22Rv1 (cell line): ENCODE data around the gene MATR3.

Experiments
- ZFX ChIP-seq: fragments of 450-650 bp; IDR thresholded peaks from 2 replicates; pipeline ENCODE4 v1.6.1; 2017; ENCODE audit warnings: antibody characterized with exemption, borderline replicate concordance
- TF ChIP-seq, protein P1 (sequence below): fragments of 450-650 bp; IDR thresholded peaks from 2 replicates; pipeline ENCODE4 v1.5.1; 2017; ENCODE audit warnings: mild to moderate bottlenecking

DNA sequence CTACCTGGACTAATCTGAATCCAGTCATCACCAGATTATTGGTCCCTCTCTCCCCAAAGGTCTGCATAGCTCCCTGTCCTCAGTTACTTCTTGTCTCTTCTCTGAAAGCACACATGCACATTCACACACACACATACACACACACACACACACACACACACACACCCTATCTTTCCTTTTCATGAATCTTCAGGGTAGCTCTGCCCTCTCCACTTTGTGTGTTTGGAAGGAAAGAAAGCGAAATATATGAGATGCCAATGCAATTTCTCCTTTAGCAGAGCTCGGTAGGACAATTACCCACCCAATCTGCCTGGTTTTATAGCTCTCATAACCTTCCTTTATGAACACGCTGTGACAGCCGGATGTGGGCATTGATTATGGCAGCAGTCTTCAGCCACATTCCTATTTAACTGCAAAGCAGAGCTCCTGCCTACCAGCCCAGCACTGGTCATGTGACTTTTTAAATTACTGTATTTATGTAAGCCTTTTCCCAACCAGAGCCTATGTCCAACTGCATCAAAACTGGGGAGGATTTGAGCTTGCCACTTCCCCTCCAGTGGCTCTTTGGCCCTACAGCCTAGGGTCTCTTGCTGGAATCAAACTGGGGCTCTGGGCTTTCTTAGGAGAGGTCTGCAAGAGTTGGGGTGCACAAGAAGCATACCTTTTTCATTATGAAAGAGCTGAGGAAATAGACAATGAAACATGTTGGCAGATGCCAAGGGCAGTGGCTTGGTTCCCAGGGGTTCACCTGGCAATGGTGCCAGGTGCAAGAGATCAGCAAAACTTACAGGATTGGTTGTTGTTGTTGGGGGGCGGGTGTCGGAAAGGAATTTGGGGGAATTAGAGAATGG, 20.8 kb upstream of the MATR3 start:
- TF ChIP-seq, protein P1, sequence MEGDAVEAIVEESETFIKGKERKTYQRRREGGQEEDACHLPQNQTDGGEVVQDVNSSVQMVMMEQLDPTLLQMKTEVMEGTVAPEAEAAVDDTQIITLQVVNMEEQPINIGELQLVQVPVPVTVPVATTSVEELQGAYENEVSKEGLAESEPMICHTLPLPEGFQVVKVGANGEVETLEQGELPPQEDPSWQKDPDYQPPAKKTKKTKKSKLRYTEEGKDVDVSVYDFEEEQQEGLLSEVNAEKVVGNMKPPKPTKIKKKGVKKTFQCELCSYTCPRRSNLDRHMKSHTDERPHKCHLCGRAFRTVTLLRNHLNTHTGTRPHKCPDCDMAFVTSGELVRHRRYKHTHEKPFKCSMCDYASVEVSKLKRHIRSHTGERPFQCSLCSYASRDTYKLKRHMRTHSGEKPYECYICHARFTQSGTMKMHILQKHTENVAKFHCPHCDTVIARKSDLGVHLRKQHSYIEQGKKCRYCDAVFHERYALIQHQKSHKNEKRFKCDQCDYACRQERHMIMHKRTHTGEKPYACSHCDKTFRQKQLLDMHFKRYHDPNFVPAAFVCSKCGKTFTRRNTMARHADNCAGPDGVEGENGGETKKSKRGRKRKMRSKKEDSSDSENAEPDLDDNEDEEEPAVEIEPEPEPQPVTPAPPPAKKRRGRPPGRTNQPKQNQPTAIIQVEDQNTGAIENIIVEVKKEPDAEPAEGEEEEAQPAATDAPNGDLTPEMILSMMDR: no peak
- TF ChIP-seq ZFX: no peak
